ENCODE results near the gene TH. TPM values are rescaled to one million over a fixed set of nuclear protein-coding genes. Genes with fewer than 3 reads are reported as not detected.
"Not testable (repeated sequence)": the region's sequence is repeated elsewhere in the genome, so short reads cannot be mapped to it uniquely, and the experiment has no call there.

Gene TH
- total RNA-seq, 2 donors from 2014 or later: not detected

DNA sequence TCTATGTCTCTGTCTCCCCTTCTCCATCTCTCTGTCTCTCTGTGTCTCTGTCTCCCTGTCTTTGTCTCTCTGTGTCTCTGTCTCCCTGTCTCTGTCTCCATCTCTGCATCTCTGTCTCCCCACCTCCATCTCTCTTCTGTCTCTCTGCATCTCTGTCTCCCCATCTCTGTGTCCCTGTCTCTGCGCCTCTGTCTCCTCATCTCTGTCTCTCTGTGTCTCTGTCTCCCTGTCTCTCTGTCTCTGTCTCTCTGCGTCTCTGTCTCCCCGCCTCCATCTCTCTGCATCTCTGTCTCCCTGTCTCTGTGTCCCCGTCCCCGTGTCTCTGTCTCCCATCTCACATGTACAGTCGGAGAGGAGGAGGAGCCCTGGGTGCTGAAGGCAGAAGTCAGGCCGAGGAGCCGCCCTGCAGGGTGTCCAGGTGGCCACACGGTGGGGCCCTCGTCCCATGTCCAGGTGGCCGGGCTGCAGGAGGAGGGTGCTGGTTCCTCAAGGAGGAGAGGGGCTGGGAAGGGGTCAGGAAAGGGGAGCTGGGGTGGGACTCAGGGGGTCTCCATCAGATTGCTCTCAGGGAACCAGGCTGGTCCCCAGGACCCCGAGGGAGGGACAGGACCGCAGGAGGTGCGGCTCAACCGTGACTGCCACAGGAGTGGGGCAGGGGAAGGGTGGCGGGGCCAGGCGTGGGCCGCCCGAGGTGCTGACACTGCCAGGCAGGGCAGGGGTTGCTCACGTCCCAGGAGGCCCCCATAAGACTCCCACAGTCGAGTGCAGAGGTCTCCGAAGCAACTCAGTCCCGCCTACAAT lies 25.6 kb upstream of the TH start:
- peak; percentile 87 for ATAC-seq
- Mint-ChIP-seq H3K4me3 (peak overlapping the region; percentile 56), H3K36me3 (ENCODE audit: low read depth) (peaks cover 8% of the 10 kb centered on the region), H3K27me3 (peaks cover 14% of the 10 kb centered on the region), H3K27ac (peak overlapping the region; percentile 41), H3K4me1 (peaks cover 15% of the 10 kb centered on the region)
- H3K9me3 ChIP-seq (ENCODE audit: control insufficient read depth, low read length, poor library complexity, severe bottlenecking): no peaks in the 10 kb centered on the region
- DNase-seq: peak; percentile 36 to 54 (median 47)

DNA sequence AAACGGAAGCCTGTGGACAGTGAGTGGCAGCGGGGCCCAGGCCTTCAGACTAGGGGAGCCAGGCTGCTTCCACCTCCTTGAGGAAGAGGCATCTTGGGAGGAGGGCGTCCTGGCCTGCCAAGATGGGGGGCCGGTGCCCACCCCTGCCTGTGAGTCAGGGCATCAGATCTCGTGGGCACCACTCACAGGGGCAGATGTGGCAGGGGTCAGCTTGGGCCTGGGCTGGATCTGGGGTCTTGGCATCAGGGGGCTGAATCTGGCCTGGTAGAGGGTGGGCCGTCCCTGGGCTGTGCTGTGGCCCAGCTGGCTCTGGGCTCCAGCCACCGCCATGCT lies 24.1 kb upstream of the TH start:
- ATAC-seq (no peak), DNase-seq (no peak)
- H3K4me3 Mint-ChIP-seq: no peak overlapping the region
- H3K4me1 Mint-ChIP-seq: peaks cover 17% of the 10 kb centered on the region
- peaks cover 8% of the 10 kb centered on the region for H3K36me3 Mint-ChIP-seq (ENCODE audit: low read depth)
- H3K27me3 Mint-ChIP-seq: peaks cover 16% of the 10 kb centered on the region
- H3K9me3 ChIP-seq (ENCODE audit: control insufficient read depth, low read length, poor library complexity, severe bottlenecking): no peaks in the 10 kb centered on the region
- H3K27ac Mint-ChIP-seq: no peak overlapping the region

DNA sequence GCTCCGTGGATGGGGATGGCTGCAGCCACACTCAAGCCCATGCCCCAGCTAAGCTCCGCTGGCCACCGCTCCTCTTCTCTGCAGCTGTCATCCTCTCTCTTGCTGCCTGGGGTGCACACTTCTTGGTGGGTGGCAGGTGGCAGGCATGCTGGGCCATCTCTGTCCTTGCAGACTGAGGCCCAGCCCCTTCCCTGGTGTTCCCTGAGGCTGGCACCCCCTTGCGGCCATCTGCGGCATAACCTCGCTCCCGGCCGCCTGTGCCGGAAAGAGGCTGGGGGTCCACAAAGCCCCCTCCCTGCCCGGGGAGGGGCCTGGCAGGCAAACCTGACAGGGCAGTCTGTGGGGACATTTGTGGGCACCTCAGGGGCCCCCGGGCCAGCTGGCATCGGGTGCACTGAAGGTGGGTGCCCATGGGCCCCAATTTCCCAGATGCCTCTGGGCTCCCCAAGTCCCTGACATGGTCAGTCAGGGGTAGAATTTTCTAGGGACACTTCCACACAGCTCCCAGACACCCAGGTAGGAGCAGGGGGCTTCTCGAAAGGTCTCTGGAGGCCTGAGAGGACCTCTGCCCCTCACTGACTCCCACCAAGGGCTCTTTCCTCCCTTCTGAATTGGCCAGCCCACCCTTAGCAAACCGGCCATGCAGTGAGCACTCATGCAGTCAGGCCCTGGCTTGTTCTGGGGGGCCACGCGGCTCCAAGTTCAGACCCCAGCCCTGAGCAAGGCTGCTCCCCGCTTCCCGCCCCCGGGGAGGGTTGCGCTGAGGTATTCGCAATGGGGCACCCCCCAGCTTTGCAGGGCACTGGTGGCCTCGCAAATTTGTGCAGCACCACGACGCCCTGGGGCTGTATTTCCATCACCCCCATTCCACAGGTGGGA lies 23.5 kb upstream of the TH start:
- Mint-ChIP-seq H3K4me3 (no peak overlapping the region), H3K4me1 (peaks cover 19% of the 10 kb centered on the region), H3K36me3 (ENCODE audit: low read depth) (peaks cover 8% of the 10 kb centered on the region), H3K27ac (no peak overlapping the region), H3K27me3 (peaks cover 21% of the 10 kb centered on the region)
- H3K9me3 ChIP-seq (ENCODE audit: control insufficient read depth, low read length, poor library complexity, severe bottlenecking): no peaks in the 10 kb centered on the region
- ATAC-seq: peak; percentile 43
- DNase-seq: peak in 1 of 3 donors; percentile 49

GRCh38 chr11:2193888-2194595 lies 22.4 kb upstream of the TH start:
- not testable (repeated sequence) for H3K4me3 Mint-ChIP-seq

GRCh38 chr11:2193099-2193887 lies 21.7 kb upstream of the TH start:
- peaks cover 26% of the 10 kb centered on the region for H3K27me3 Mint-ChIP-seq
- peaks cover 19% of the 10 kb centered on the region for H3K4me1 Mint-ChIP-seq
- H3K4me3 Mint-ChIP-seq: no peak overlapping the region
- no peak for DNase-seq
- no peak for ATAC-seq
- peaks cover 8% of the 10 kb centered on the region for H3K36me3 Mint-ChIP-seq (ENCODE audit: low read depth)
- H3K27ac Mint-ChIP-seq: no peak overlapping the region
- H3K9me3 ChIP-seq (ENCODE audit: control insufficient read depth, low read length, poor library complexity, severe bottlenecking): no peaks in the 10 kb centered on the region

More at GRCh38 chr11:2193888-2194595, 22.4 kb upstream of the TH start:
- Mint-ChIP-seq H3K27me3 (peaks cover 26% of the 10 kb centered on the region), H3K4me1 (peaks cover 19% of the 10 kb centered on the region)
- not testable (repeated sequence) for H3K27ac Mint-ChIP-seq; H3K36me3 Mint-ChIP-seq (ENCODE audit: low read depth); H3K9me3 ChIP-seq (ENCODE audit: control insufficient read depth, low read length, poor library complexity, severe bottlenecking); DNase-seq; ATAC-seq

- H3K4me3 Mint-ChIP-seq: no peak overlapping the region
- H3K9me3 ChIP-seq (ENCODE audit: control insufficient read depth, low read length, poor library complexity, severe bottlenecking): no peaks in the 10 kb centered on the region
- peaks cover 19% of the 10 kb centered on the region for H3K4me1 Mint-ChIP-seq
- peaks cover 8% of the 10 kb centered on the region for H3K36me3 Mint-ChIP-seq (ENCODE audit: low read depth)
- ATAC-seq (no peak), DNase-seq (no peak)
- H3K27me3 Mint-ChIP-seq: peaks cover 26% of the 10 kb centered on the region
- no peak overlapping the region for H3K27ac Mint-ChIP-seq
Measured at GRCh38 chr11:2192435-2192834, 20.8 kb upstream of the TH start.

- no peak overlapping the region for H3K27ac Mint-ChIP-seq
- DNase-seq (no peak), ATAC-seq (no peak)
- H3K27me3 Mint-ChIP-seq: peaks cover 25% of the 10 kb centered on the region
- H3K36me3 Mint-ChIP-seq (ENCODE audit: low read depth): peaks cover 6% of the 10 kb centered on the region
- peaks cover 16% of the 10 kb centered on the region for H3K4me1 Mint-ChIP-seq
- no peaks in the 10 kb centered on the region for H3K9me3 ChIP-seq (ENCODE audit: control insufficient read depth, low read length, poor library complexity, severe bottlenecking)
- H3K4me3 Mint-ChIP-seq: no peak overlapping the region
Measured at GRCh38 chr11:2191883-2192282, 20.3 kb upstream of the TH start.

- ATAC-seq: no peak
Measured at GRCh38 chr11:2190657-2191471, 19.2 kb upstream of the TH start.

DNA sequence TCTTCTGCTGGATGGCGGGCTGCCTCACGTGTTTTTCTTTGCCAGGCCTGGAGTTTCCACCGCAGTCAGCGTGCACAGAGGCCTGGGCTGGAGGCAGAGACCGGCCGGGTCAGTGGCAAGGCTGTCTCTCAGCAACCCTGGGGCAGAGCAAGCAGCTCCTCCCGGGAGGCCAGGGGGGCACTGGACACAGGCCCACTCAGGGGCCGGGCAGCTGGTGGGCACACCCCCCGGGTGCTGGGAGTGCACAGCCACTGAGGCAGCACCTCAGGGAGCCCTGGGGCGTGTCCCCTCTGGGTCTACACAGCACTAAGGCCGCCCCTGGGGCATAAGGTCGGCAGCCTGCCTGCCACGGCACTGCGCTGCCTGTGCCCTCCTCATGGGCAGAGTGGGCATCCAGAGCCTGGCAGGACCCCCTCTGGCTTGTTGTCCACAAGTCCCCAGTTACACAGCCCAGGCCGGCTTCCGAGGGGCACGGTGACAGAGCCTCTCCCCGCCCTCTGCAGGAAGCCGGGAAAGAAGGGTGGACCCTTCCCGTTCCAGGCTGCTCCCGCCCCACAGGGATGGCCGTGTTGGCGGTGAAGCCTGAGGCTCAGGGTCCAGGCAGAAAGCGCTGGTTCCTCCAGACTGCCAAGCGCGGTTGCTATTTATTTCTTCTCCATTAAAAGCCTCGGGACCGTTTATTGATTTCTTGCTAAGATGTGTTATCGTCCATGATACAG lies 18.5 kb upstream of the TH start:
- H3K27ac Mint-ChIP-seq: no peak overlapping the region
- no peak for ATAC-seq
- peaks cover 7% of the 10 kb centered on the region for H3K4me1 Mint-ChIP-seq
- H3K36me3 Mint-ChIP-seq (ENCODE audit: low read depth): no peaks in the 10 kb centered on the region
- peaks cover 15% of the 10 kb centered on the region for H3K27me3 Mint-ChIP-seq
- H3K4me3 Mint-ChIP-seq: no peak overlapping the region
- DNase-seq: no peak
- no peaks in the 10 kb centered on the region for H3K9me3 ChIP-seq (ENCODE audit: control insufficient read depth, low read length, poor library complexity, severe bottlenecking)

More at GRCh38 chr11:2190657-2191471, 19.2 kb upstream of the TH start:
- H3K36me3 Mint-ChIP-seq (ENCODE audit: low read depth): no peaks in the 10 kb centered on the region
- H3K4me1 Mint-ChIP-seq: peaks cover 7% of the 10 kb centered on the region
- peaks cover 15% of the 10 kb centered on the region for H3K27me3 Mint-ChIP-seq
- H3K27ac Mint-ChIP-seq: no peak overlapping the region
- DNase-seq: no peak
- H3K9me3 ChIP-seq (ENCODE audit: control insufficient read depth, low read length, poor library complexity, severe bottlenecking): no peaks in the 10 kb centered on the region
- H3K4me3 Mint-ChIP-seq: no peak overlapping the region

DNA sequence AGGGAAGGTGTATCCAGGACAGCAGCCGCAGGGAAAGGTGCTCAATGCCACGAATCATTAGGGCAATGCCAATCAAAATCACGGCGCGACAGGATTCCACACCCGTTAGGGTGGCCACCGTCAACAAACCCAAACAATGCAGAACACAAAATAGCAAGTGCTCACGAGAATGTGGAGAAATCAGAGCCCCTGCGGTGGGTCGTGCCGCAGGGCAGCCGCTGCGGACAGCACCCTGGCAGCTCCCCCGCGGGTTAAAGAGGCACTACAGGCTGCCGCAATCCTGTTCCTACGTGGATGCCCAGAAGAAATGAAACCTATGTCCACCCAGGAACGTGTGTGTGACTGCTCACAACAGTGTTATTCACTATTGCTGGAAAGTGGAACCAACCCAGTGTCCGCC lies 17.1 kb upstream of the TH start:
- ATAC-seq: no peak

GRCh38 chr11:2187280-2187707 lies 15.7 kb upstream of the TH start:
- DNase-seq (no peak), ATAC-seq (no peak)
- H3K9me3 ChIP-seq (ENCODE audit: control insufficient read depth, low read length, poor library complexity, severe bottlenecking): no peaks in the 10 kb centered on the region
- Mint-ChIP-seq H3K4me1 (peaks cover 4% of the 10 kb centered on the region), H3K27me3 (peaks cover 21% of the 10 kb centered on the region), H3K27ac (no peak overlapping the region), H3K36me3 (ENCODE audit: low read depth) (no peaks in the 10 kb centered on the region), H3K4me3 (no peak overlapping the region)

More for the DNA sequence above, 17.1 kb upstream of the TH start:
- no peak overlapping the region for H3K4me3 Mint-ChIP-seq
- peaks cover 4% of the 10 kb centered on the region for H3K4me1 Mint-ChIP-seq
- no peaks in the 10 kb centered on the region for H3K9me3 ChIP-seq (ENCODE audit: control insufficient read depth, low read length, poor library complexity, severe bottlenecking)
- DNase-seq: no peak
- no peaks in the 10 kb centered on the region for H3K36me3 Mint-ChIP-seq (ENCODE audit: low read depth)
- no peak overlapping the region for H3K27ac Mint-ChIP-seq
- peaks cover 21% of the 10 kb centered on the region for H3K27me3 Mint-ChIP-seq
